IMR-90 (cell line): Measurements from ENCODE around the gene CNOT9. TPM values are rescaled to one million over a fixed set of nuclear protein-coding genes. Genes with fewer than 3 reads are reported as not detected.

ENCODE experiments used
- ATAC-seq: fragments of 200-7000 bp; cut with Tn5 transposase; 2 replicates; pipeline ENCODE4 v1.9.1; 2020; ENCODE audit warnings: low read depth, mild to moderate bottlenecking, moderate library complexity
- BruUV-seq: library from RNA; stranded (reverse); fragments of 400-500 nt; replicated peaks from 2 replicates; lab custom pipeline; 2021; lab: Mats Ljungman, UMichigan
- CTCF ChIA-PET: fragments of 300-600 bp; formaldehyde crosslinking; extraction: SDS; loops from one replicate; lab custom pipeline; 2021; ENCODE audit warnings: antibody characterized with exemption; lab: Yijun Ruan, JAX
- POLR2A ChIA-PET: fragments of 300-600 bp; sonication (Branson Sonifier 250); formaldehyde crosslinking; loops from one replicate; lab custom pipeline; 2022; ENCODE audit warnings: antibody characterized with exemption; ENCODE audit not compliant: unreplicated experiment; lab: Charles Lee
- DNase-seq: peaks from one replicate; pipeline ENCODE4 v3.0.0; 2013
- H2AFZ ChIP-seq: replicated peaks from 2 replicates; pipeline ENCODE3; 2013; ENCODE audit warnings: low read length, mild to moderate bottlenecking; ENCODE audit not compliant: poor library complexity
- H2AK5ac ChIP-seq: 2 replicates; pipeline ENCODE4 v1.6.1; 2013; ENCODE audit warnings: low read depth, low read length, inconsistent platforms
- H2AK9ac ChIP-seq: replicated peaks from 2 replicates; pipeline ENCODE3; 2013; ENCODE audit warnings: mild to moderate bottlenecking, low read depth, low read length, moderate library complexity; ENCODE audit not compliant: poor library complexity
- H2BK120ac ChIP-seq: 2 replicates; pipeline ENCODE4 v1.6.1; 2013; ENCODE audit warnings: low read depth, low read length, inconsistent platforms
- H2BK15ac ChIP-seq: 3 replicates; pipeline ENCODE4 v1.6.1; 2013; ENCODE audit warnings: low read depth, low read length, inconsistent platforms
- H2BK20ac ChIP-seq: 2 replicates; pipeline ENCODE4 v1.6.1; 2013; ENCODE audit warnings: low read depth, mild to moderate bottlenecking, inconsistent platforms, low read length, moderate library complexity
- H2BK5ac ChIP-seq: 2 replicates; pipeline ENCODE4 v1.6.1; 2013; ENCODE audit warnings: mild to moderate bottlenecking, low read depth, low read length, inconsistent platforms; ENCODE audit not compliant: poor library complexity, severe bottlenecking
- H3K14ac ChIP-seq: replicated peaks from 2 replicates; pipeline ENCODE4 v1.6.1; 2013; ENCODE audit warnings: low read depth, low read length, inconsistent platforms
- H3K18ac ChIP-seq: 2 replicates; pipeline ENCODE4 v1.6.1; 2013; ENCODE audit warnings: low read depth, low read length, control low read depth
- H3K23ac ChIP-seq: 2 replicates; pipeline ENCODE4 v1.6.1; 2013; ENCODE audit warnings: low read depth, low read length, inconsistent platforms
- H3K27ac ChIP-seq: 2 replicates; pipeline ENCODE4 v1.5.1; 2013; ENCODE audit warnings: mild to moderate bottlenecking, control low read depth, low read length; ENCODE audit not compliant: insufficient read depth
- H3K27me3 ChIP-seq: 2 replicates; pipeline ENCODE4 v1.6.1; 2013; ENCODE audit warnings: low read length; ENCODE audit not compliant: control insufficient read depth, insufficient read depth
- H3K36me3 ChIP-seq: 2 replicates; pipeline ENCODE4 v1.6.1; 2013; ENCODE audit warnings: low read length, mixed read lengths; ENCODE audit not compliant: control insufficient read depth, insufficient read depth
- H3K4ac ChIP-seq: 2 replicates; pipeline ENCODE4 v1.6.1; 2013; ENCODE audit warnings: low read depth, low read length, inconsistent platforms
- H3K4me1 ChIP-seq: 2 replicates; pipeline ENCODE4 v1.6.1; 2013; ENCODE audit warnings: low read length, mixed read lengths; ENCODE audit not compliant: control insufficient read depth, insufficient read depth
- H3K4me2 ChIP-seq: 2 replicates; pipeline ENCODE4 v1.6.1; 2013; ENCODE audit warnings: low read depth, mild to moderate bottlenecking, control low read depth, low read length, moderate library complexity
- H3K4me3 ChIP-seq: 2 replicates; pipeline ENCODE4 v1.5.1; 2013; ENCODE audit warnings: low read depth, mild to moderate bottlenecking, control low read depth, low read length, moderate library complexity; ENCODE audit not compliant: insufficient read depth
- H3K56ac ChIP-seq: 2 replicates; pipeline ENCODE4 v1.6.1; 2013; ENCODE audit warnings: low read length, inconsistent platforms; ENCODE audit not compliant: insufficient read depth; ENCODE audit errors: extremely low read depth
- H3K79me1 ChIP-seq, 2 experiments: 2 replicates each; pipeline ENCODE4 v1.6.1; 2013; ENCODE audit warnings: low read length in 2 of 2, inconsistent platforms in 1 of 2, low read depth in 1 of 2
- H3K9ac ChIP-seq: 2 replicates; pipeline ENCODE4 v1.6.1; 2013; ENCODE audit warnings: low read depth, low read length, control low read depth
- H3K9me1 ChIP-seq: 2 replicates; pipeline ENCODE4 v1.6.1; 2013; ENCODE audit warnings: low read length, inconsistent platforms; ENCODE audit not compliant: insufficient read depth
- H3K9me3 ChIP-seq: 2 replicates; pipeline ENCODE4 v1.6.1; 2013; ENCODE audit warnings: low read length; ENCODE audit not compliant: control insufficient read depth, insufficient read depth
- H4K20me1 ChIP-seq: 2 replicates; pipeline ENCODE4 v1.6.1; 2013; ENCODE audit warnings: low read length, inconsistent platforms; ENCODE audit not compliant: insufficient read depth
- H4K5ac ChIP-seq: 2 replicates; pipeline ENCODE4 v1.6.1; 2013; ENCODE audit warnings: mild to moderate bottlenecking, low read depth, low read length, control low read depth
- H4K8ac ChIP-seq, 2 experiments: 2 replicates each; pipeline ENCODE4 v1.6.1; 2013; ENCODE audit warnings: low read depth in 2 of 2, low read length in 2 of 2, control low read depth in 1 of 2, inconsistent platforms in 1 of 2
- H4K91ac ChIP-seq: 2 replicates; pipeline ENCODE4 v1.6.1; 2013; ENCODE audit warnings: low read depth, low read length, inconsistent platforms; ENCODE audit not compliant: insufficient read depth
- CHD1 ChIP-seq: IDR thresholded peaks from 2 replicates; pipeline ENCODE4 v1.6.1; 2012; ENCODE audit warnings: low read depth, low read length, improper control_type of control experiment
- CTCF ChIP-seq: conservative IDR thresholded peaks from 2 replicates; pipeline ENCODE4 v1.5.1; 2012; ENCODE audit warnings: mild to moderate bottlenecking, low read depth, low read length, improper control_type of control experiment
- ELK1 ChIP-seq: fragments of 150-350 bp; IDR thresholded peaks from 2 replicates; pipeline ENCODE4 v1.6.1; 2016; ENCODE audit warnings: low read depth, mild to moderate bottlenecking, low read length, moderate library complexity, borderline replicate concordance
- MAFK ChIP-seq: IDR thresholded peaks from 2 replicates; pipeline ENCODE4 v1.6.1; 2012; ENCODE audit warnings: low read depth, low read length, improper control_type of control experiment
- RAD21 ChIP-seq: IDR thresholded peaks from 2 replicates; pipeline ENCODE4 v1.6.1; 2012; ENCODE audit warnings: low read length, improper control_type of control experiment
- RCOR1 ChIP-seq: IDR thresholded peaks from 2 replicates; pipeline ENCODE4 v1.6.1; 2012; ENCODE audit warnings: mild to moderate bottlenecking, low read length, improper control_type of control experiment; ENCODE audit not compliant: insufficient replicate concordance
- RFX5 ChIP-seq: IDR thresholded peaks from 2 replicates; pipeline ENCODE4 v1.8.0; 2012; ENCODE audit warnings: low read depth, mild to moderate bottlenecking, low read length, moderate library complexity
- SMC3 ChIP-seq: fragments of 150-350 bp; IDR thresholded peaks from 2 replicates; pipeline ENCODE4 v1.6.1; 2016; ENCODE audit warnings: low read depth, mild to moderate bottlenecking, antibody characterized with exemption, low read length, moderate library complexity
- USF2 ChIP-seq: fragments of 150-350 bp; IDR thresholded peaks from 2 replicates; pipeline ENCODE4 v1.6.1; 2017; ENCODE audit warnings: mild to moderate bottlenecking, antibody characterized with exemption, low read length, low read depth
- WGBS, 2 experiments: methylation state at CpG; one replicate each; pipeline versions ENCODE4 v1.1.5 to v1.1.7; 2013; ENCODE audit warnings: missing lambda C conversion rate in 2 of 2; ENCODE audit not compliant: insufficient read length in 1 of 2; ENCODE audit errors: extremely low coverage in 2 of 2; 5-methylcytosine and 5-hydroxymethylcytosine counted together
- dilution Hi-C: fragments of 300-500 bp; cut with HindIII; formaldehyde crosslinking; loops from one replicate; pipeline ENCODE4 v1.14.3; 2018; ENCODE audit warnings: low sequenced_read_pairs; ENCODE audit not compliant: unreplicated experiment
- in situ Hi-C: fragments of 300-500 bp; cut with MboI; formaldehyde crosslinking; loops from 3 replicates; pipeline ENCODE4 v1.14.3; 2019; ENCODE audit warnings: low sequenced_read_pairs, inconsistent platforms, mixed read lengths
- intact Hi-C: fragments of 100-400 bp; cut with micrococcal nuclease; formaldehyde crosslinking; loops from 2 replicates; pipeline ENCODE4 v1.10.0; 2022
- polyA plus RNA-seq, 3 experiments: library from polyadenylated mRNA; depleted of rRNA; stranded (reverse); fragments of >200 nt; gene quantifications; 2 replicates each; pipeline ENCODE4 v1.2.3, GENCODE V29; 2012; ENCODE audit warnings: low replicate concordance in 1 of 3
- total RNA-seq: library from RNA; depleted of rRNA; stranded (reverse); fragments of >200 nt; gene quantifications from 2 replicates; pipeline ENCODE4 v1.2.3, GENCODE V29; 2012

CNOT9 gene
- total and polyA plus RNA-seq, 2 of the 4 experiments (the other 2 are of a cell fraction) = 33.1 to 71.0 TPM

- H3K4me2 ChIP-seq = no peak overlapping the region
- no peak overlapping the region for H3K14ac ChIP-seq
- no peak overlapping the region for H4K91ac ChIP-seq
- no peak; the same call in 1 of the 2 replicates for ATAC-seq
- intact Hi-C loops (no loop called here), dilution Hi-C loops (no loop called here), in situ Hi-C loops (no loop called here)
- H2AK5ac ChIP-seq = no peak overlapping the region
- H3K4me3 ChIP-seq = no peak overlapping the region
- H4K20me1 ChIP-seq = no peaks in the 10 kb centered on the region
- H2AFZ ChIP-seq = no peak overlapping the region
- H3K4me1 ChIP-seq = no peaks in the 10 kb centered on the region
- no peak overlapping the region for H2BK5ac ChIP-seq
- DNase-seq = no peak
- H3K79me1 ChIP-seq = no peaks in the 10 kb centered on the region
- no peaks in the 10 kb centered on the region for H3K9me1 ChIP-seq
- no TSS peak for BruUV-seq
- no peak overlapping the region for H3K4ac ChIP-seq
- H3K18ac ChIP-seq = no peak overlapping the region
- ChIA-PET POLR2A (interaction anchor here (0.6 kb wide), 1 partner anchor 1377 kb away, joined by 4 read pairs; no protein-coding TSS in a partner anchor), CTCF (interaction anchor here (0.7 kb wide), 1 partner anchor 9 kb away, joined by 3 read pairs; the partner anchor contains the start of gene PLCD4)
- H3K27me3 ChIP-seq = no peaks in the 10 kb centered on the region; the same call in 1 of the 2 replicates
- 87% methylated on average over 4 of the region's 6 CpGs; no CpG with 5 or more reads in 1 of the 2 experiments for WGBS, 2 experiments
- TF ChIP-seq CTCF (no peak), MAFK (no peak), SMC3 (no peak), CHD1 (no peak), USF2 (no peak), RAD21 (no peak), RFX5 (no peak), RCOR1 (no peak), ELK1 (no peak)
- H2BK15ac ChIP-seq = no peak overlapping the region
- no peak overlapping the region for H3K27ac ChIP-seq
- no peak overlapping the region for H2BK20ac ChIP-seq
- no peak overlapping the region for H3K23ac ChIP-seq
- no peak overlapping the region for H4K5ac ChIP-seq
- H2BK120ac ChIP-seq = no peak overlapping the region
- H4K8ac ChIP-seq = no peak overlapping the region
- H2AK9ac ChIP-seq = no peak overlapping the region
- no peaks in the 10 kb centered on the region for H3K9me3 ChIP-seq
- H3K36me3 ChIP-seq = no peaks in the 10 kb centered on the region
- H3K9ac ChIP-seq = no peak overlapping the region
- H3K56ac ChIP-seq = no peak overlapping the region
Measured at GRCh38 chr2:218615868-218616315, 47.3 kb downstream of the CNOT9 start.
